ENCODE data around the gene TMEM184B.

DNA sequence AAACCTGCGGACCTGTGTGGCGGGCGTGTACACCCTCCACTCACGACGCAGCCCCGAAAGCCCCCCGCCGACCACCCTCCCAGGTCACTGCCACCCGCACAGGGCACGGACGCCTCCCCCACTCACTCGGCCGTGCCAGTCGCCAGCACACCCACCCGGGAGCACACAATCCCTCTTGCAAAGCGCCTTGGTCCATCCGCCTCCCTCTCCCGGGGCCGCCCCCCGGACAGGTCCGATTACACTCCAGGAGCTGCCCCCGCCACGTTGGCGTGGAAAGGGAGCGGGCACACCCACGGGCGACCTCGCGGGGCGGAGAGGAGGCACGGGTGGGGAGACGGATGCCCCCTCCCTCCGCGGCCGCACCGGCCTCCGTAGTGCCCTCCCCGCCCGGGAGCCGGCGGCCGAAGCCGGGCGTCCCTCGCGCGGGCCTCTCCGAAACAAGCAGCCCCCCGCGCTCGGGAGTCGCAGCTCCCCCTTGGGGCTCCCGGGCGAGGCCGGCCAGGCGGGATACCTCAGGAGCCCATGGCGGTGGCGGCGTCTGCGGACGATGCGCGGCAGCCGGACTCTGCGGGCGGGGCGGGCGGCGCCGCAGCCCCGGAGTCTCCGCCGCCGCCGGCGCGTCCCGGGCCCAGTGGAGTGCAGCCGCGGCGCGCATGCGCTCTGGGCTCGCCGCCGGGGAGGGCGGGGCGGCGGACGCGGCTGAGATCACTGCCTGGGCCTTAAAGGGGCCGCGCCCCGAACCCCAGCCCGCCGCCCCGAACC is at the start of gene TMEM184B:
- TF ChIP-seq CTCF (IDR thresholded peaks at IDR 0.05 in 2 of 3, conservative IDR thresholded peaks at IDR 0.05 in 1 of 3; ENCODE audit: control insufficient read depth in 2 of 3, extremely low read depth in 1 of 3, insufficient read depth in 1 of 3, low read depth in 3 of 3, low read length in 3 of 3): no peak
- TF ChIP-seq KDM1A (IDR thresholded peaks at IDR 0.05; ENCODE audit: borderline replicate concordance): no peak

Data from GM12878 (cell line).